Peyer's patch (tissue), 4 donors: Measurements from ENCODE around the gene SF3B4. TPM values are rescaled to one million over a fixed set of nuclear protein-coding genes. Genes with fewer than 3 reads are reported as not detected.

ENCODE experiments used
- DNase-seq, 3 donors: peaks; one replicate each; pipeline ENCODE4 v3.0.0-alpha.2; 2017 to 2019
- H3K27ac ChIP-seq, 4 donors: fragments of 200-600 bp; sonication (generic); one replicate each; pipeline ENCODE4 v1.5.1; 2016 to 2019
- H3K27me3 ChIP-seq, 2 donors: fragments of 200-600 bp; sonication (generic); one replicate each; pipeline ENCODE4 v1.5.1; 2019
- H3K36me3 ChIP-seq, 3 donors: fragments of 200-600 bp; sonication (generic); one replicate each; pipeline ENCODE4 v1.5.1; 2016 to 2019
- H3K4me1 ChIP-seq, 4 donors: fragments of 200-600 bp; sonication (generic); one replicate each; pipeline ENCODE4 v1.5.1; 2016 to 2019
- H3K4me3 ChIP-seq, 4 donors: fragments of 200-600 bp; sonication (generic); 1 replicate in 3 of 4; 2 replicates in 1 of 4; pipeline ENCODE4 v1.5.1; 2016 to 2019; ENCODE audit warnings: mild to moderate bottlenecking in 1 of 4
- H3K9me3 ChIP-seq, 4 donors: fragments of 200-600 bp; sonication (generic); one replicate each; pipeline ENCODE4 v1.5.1; 2016 to 2019; ENCODE audit warnings: mild to moderate bottlenecking in 1 of 4
- POLR2A ChIP-seq, 2 donors: fragments of 450-650 bp; IDR thresholded peaks; one replicate each; pipeline ENCODE4 v1.5.1; 2017; ENCODE audit warnings: antibody characterized with exemption in 2 of 2, mild to moderate bottlenecking in 2 of 2, moderate library complexity in 2 of 2
- total RNA-seq, 4 donors: library from RNA; depleted of rRNA; stranded (reverse); fragments of >200 nt; gene quantifications; one replicate each; pipeline ENCODE4 v1.1.0, GENCODE V29; 2016
- TF ChIP-seq, protein P1 (sequence below), 6 experiments: fragments of 450-650 bp in 4 of 6; fragments of 200-600 bp in 2 of 6; sonication (generic) in 1 of 6; IDR thresholded peaks; one replicate each; pipeline ENCODE4 v1.5.1; 2017 to 2019; ENCODE audit warnings: antibody characterized with exemption in 6 of 6, mild to moderate bottlenecking in 3 of 6, moderate library complexity in 1 of 6

Gene SF3B4
- total RNA-seq, 4 donors from 2014 or later = 21.0 to 32.2 (median 28.2) TPM

DNA sequence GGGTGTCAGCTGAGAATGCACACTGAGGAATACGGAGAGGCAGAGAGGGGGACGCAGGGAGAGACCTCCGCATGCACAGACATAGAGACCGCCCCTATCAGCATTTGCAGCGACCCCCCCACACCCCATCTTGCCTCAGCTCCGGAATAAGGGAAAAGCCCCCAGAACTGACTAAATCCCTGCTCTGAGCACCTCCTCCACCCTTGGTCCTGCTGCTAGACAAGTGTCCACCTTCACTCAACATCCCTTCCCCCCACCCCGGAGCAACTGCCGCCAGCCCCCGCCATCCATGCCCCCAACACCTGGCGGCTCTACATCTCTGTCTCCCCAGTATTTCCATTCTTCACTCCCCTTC lies 10.7 kb downstream of the SF3B4 start:
- H3K36me3 ChIP-seq = no peaks in the 10 kb centered on the region
- DNase-seq = no peak
- H3K4me3 ChIP-seq = peak overlapping the region; percentile 29 to 53 (median 48)
- H3K9me3 ChIP-seq = no peaks in the 10 kb centered on the region
- peaks cover 0 to 12% (median 4%) of the 10 kb centered on the region in 4 donors for H3K4me1 ChIP-seq
- H3K27ac ChIP-seq = no peak overlapping the region
- no peaks in the 10 kb centered on the region for H3K27me3 ChIP-seq
- TF ChIP-seq, protein P1, sequence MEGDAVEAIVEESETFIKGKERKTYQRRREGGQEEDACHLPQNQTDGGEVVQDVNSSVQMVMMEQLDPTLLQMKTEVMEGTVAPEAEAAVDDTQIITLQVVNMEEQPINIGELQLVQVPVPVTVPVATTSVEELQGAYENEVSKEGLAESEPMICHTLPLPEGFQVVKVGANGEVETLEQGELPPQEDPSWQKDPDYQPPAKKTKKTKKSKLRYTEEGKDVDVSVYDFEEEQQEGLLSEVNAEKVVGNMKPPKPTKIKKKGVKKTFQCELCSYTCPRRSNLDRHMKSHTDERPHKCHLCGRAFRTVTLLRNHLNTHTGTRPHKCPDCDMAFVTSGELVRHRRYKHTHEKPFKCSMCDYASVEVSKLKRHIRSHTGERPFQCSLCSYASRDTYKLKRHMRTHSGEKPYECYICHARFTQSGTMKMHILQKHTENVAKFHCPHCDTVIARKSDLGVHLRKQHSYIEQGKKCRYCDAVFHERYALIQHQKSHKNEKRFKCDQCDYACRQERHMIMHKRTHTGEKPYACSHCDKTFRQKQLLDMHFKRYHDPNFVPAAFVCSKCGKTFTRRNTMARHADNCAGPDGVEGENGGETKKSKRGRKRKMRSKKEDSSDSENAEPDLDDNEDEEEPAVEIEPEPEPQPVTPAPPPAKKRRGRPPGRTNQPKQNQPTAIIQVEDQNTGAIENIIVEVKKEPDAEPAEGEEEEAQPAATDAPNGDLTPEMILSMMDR (IDR thresholded peaks at IDR 0.05) = no peak

DNA sequence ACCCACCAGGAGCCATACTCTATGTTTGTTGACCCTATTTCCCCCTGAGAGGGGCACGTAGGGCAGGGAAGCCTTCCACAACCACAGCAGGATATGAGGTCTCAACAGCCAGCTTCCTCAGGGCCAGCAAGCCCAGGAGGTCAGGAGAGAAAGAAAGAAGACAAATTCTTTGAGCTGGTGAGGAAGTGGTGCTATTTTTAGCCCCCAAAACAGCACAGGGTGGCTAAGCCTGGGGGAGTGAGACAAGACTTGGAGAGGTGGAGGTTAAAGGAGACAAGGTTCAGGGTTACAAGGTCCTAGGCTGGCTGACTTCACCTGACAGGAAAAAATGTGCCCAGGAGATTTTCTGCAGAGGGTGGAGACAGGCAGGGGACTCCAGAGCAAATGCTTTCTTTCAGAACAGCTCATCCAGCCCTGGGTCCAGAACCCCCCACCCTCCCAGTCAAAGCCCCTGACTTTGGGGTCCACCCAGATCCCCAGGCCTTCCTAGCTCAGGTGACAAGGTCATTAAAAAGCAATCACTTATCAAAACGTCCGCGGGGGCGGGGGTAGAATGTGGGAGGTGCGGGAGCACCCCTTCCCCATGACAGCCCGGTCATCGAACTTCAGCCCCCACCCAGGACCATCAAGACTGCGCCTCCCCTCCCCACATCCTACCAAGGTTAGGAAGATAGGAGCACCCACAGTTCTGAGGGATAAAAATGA lies 11.3 kb downstream of the SF3B4 start:
- peaks cover 0 to 12% (median 4%) of the 10 kb centered on the region in 4 donors for H3K4me1 ChIP-seq
- H3K4me3 ChIP-seq = peak overlapping the region in 3 of 4 donors; percentile 45 to 53 (median 52)
- peak in 1 of 3 donors; percentile 41 for DNase-seq
- H3K27me3 ChIP-seq = no peaks in the 10 kb centered on the region
- H3K27ac ChIP-seq = no peak overlapping the region
- H3K36me3 ChIP-seq = no peaks in the 10 kb centered on the region
- no peaks in the 10 kb centered on the region for H3K9me3 ChIP-seq
- TF ChIP-seq, protein P1 (IDR thresholded peaks at IDR 0.05) = no peak

DNA sequence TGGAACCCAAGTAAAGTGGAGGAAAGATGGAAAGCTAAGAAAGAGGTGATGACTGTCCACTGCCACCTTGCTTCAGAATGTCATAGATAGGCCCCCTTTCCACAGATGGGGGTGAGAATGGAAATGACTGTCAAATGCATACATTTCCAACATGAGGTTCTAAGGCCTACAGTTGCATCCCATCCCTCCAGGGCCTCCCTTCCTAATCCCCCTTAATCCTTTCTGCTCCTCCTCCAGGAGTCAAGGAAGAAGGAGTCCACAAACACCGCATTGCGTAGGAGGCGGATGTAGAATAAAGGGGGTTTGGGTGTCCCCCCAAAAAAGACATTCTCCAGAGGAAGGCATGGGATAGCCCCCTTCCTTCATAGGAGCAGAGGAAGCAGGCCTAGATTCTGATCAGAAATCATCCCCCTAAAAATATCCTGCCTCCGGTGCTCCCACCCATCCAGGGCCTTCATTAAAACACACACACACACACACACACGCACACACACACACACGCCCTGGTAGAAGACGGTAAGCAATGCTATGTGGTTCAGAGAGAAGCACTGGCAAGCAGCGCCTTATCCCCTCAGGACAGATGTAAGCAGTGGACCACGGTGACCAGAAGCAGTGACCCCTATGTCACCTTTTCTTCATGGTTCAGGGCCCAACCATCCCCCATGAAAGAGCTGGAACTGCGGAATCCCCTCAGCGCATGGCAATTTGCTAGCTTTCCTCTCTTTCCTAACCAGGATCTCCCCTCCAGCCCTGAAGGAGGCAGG lies 12.0 kb downstream of the SF3B4 start:
- no peaks in the 10 kb centered on the region for H3K27me3 ChIP-seq
- H3K27ac ChIP-seq = no peak overlapping the region
- TF ChIP-seq, protein P1 (IDR thresholded peaks at IDR 0.05) = no peak
- TF ChIP-seq POLR2A (IDR thresholded peaks at IDR 0.05) = no peak
- no peaks in the 10 kb centered on the region for H3K9me3 ChIP-seq
- H3K36me3 ChIP-seq = no peaks in the 10 kb centered on the region
- H3K4me3 ChIP-seq = no peak overlapping the region
- peaks cover 0 to 12% (median 4%) of the 10 kb centered on the region in 4 donors for H3K4me1 ChIP-seq
- DNase-seq = no peak

DNA sequence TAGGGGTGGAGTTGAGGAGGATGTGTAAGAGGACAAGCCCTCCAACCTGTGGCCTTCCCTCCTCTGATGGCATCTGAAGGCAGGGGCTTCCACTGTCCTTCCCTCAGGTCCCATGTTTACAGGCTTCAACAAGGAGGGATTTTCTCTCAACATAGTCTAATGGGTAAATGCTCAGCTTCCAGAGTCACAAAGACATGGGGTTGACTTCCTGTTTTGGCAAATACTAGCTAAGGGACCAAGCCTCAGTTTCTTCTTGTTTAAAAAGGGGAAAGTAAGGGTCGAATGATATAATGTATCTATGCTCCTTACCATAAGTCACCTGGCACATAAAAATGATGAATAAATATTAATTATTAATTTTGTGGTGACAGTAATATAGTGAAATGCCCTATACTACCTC lies 13.1 kb downstream of the SF3B4 start:
- Histone ChIP-seq H3K9me3 (no peaks in the 10 kb centered on the region), H3K36me3 (no peaks in the 10 kb centered on the region), H3K4me3 (no peak overlapping the region), H3K27ac (no peak overlapping the region), H3K27me3 (no peaks in the 10 kb centered on the region), H3K4me1 (peaks cover 0 to 12% (median 4%) of the 10 kb centered on the region in 4 donors)
- TF ChIP-seq, protein P1 (IDR thresholded peaks at IDR 0.05) = no peak
- TF ChIP-seq POLR2A (IDR thresholded peaks at IDR 0.05) = no peak
- DNase-seq = no peak

DNA sequence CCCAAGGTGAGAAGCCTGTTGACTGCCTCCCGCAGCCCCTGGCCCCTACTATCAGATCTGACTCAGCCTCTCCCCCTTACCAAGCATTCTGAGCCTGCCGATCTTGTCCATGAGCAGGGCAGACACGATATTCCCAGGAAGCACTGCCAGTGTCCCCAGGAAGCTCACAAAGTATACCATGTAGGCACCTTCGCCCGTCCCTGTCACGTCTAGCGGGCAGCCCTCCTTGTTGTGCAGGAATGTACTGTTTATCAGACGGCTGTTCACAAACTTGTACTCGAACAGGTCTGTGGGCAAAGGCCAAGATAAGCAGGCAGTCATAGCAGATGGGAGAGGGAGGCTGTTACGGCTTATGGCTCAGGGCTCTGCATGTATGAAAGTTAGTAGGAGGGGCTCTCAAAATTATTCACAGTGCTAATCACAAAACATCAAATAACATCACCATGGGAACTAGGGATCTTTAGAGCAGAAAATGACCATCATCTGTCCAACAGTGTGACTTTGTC lies 21.0 kb downstream of the SF3B4 start:
- Histone ChIP-seq H3K9me3 (no peaks in the 10 kb centered on the region), H3K4me1 (no peaks in the 10 kb centered on the region), H3K27ac (no peak overlapping the region), H3K27me3 (no peaks in the 10 kb centered on the region), H3K4me3 (no peak overlapping the region), H3K36me3 (no peaks in the 10 kb centered on the region)
- no peak for TF ChIP-seq POLR2A (IDR thresholded peaks at IDR 0.05)
- TF ChIP-seq, protein P1 (IDR thresholded peaks at IDR 0.05) = no peak
- peak in 1 of 3 donors; percentile 39 for DNase-seq
